ENCODE measurements around the gene MARCO.
"Not testable (repeated sequence)": the region's sequence is repeated elsewhere in the genome, so short reads cannot be mapped to it uniquely, and the experiment has no call there.

MARCO gene

DNA sequence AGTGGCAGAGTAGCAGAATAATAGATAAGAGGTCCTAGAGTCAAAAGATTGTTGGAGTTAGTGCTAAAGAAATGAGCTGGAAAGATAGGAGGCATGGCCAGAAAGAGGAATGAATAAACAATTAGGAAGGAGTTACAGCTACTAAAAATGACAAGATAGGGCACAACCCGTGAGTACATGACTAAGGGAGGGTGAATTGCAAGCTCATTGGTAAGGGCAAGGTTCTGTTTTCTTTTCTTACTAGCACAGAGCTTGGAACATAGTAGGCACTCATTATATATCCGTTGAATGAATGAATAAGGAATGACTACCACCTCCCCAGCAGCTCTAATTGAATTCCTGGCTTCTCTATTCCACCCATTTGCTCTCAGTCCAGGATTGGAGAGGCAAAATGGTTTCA lies 5.7 kb upstream of the MARCO start:
- Histone ChIP-seq H3K9me3 (ENCODE audit: control insufficient read depth, low read length) (peaks cover 25% of the 10 kb centered on the region), H3K27me3 (replicated peaks; ENCODE audit: control insufficient read depth, insufficient read depth, low read length) (peaks cover 7% of the 10 kb centered on the region), H3K4me1 (ENCODE audit: control insufficient read depth, insufficient read depth, low read length) (peaks cover 12% of the 10 kb centered on the region), H3K36me3 (ENCODE audit: control insufficient read depth, insufficient read depth, low read length, severe bottlenecking) (no peaks in the 10 kb centered on the region), H3K4me3 (ENCODE audit: low read length) (no peak overlapping the region), H3K9ac (ENCODE audit: low read length) (no peak overlapping the region)
- no peak for DNase-seq (ENCODE audit: low read depth)

- H3K36me3 ChIP-seq (ENCODE audit: control insufficient read depth, insufficient read depth, low read length, severe bottlenecking), result no peaks in the 10 kb centered on the region
- H3K4me3 ChIP-seq (ENCODE audit: low read length), result no peak overlapping the region
- H3K9ac ChIP-seq (ENCODE audit: low read length), result no peak overlapping the region
- H3K9me3 ChIP-seq (ENCODE audit: control insufficient read depth, low read length), result peaks cover 19% of the 10 kb centered on the region
- peaks cover 13% of the 10 kb centered on the region for H3K27me3 ChIP-seq (replicated peaks; ENCODE audit: control insufficient read depth, insufficient read depth, low read length)
- DNase-seq (ENCODE audit: low read depth), result no peak
- peaks cover 12% of the 10 kb centered on the region for H3K4me1 ChIP-seq (ENCODE audit: control insufficient read depth, insufficient read depth, low read length)
Measured at GRCh38 chr2:118936936-118937335, 5.1 kb upstream of the MARCO start.

- Histone ChIP-seq H3K4me1 (ENCODE audit: control insufficient read depth, insufficient read depth, low read length) (peaks cover 16% of the 10 kb centered on the region), H3K36me3 (ENCODE audit: control insufficient read depth, insufficient read depth, low read length, severe bottlenecking) (no peaks in the 10 kb centered on the region), H3K9me3 (ENCODE audit: control insufficient read depth, low read length) (peaks cover 12% of the 10 kb centered on the region), H3K27me3 (replicated peaks; ENCODE audit: control insufficient read depth, insufficient read depth, low read length) (peaks cover 13% of the 10 kb centered on the region), H3K4me3 (ENCODE audit: low read length) (no peak overlapping the region), H3K9ac (ENCODE audit: low read length) (no peak overlapping the region)
- no peak for DNase-seq (ENCODE audit: low read depth)
Measured at GRCh38 chr2:118937817-118938216, 4.2 kb upstream of the MARCO start.

DNA sequence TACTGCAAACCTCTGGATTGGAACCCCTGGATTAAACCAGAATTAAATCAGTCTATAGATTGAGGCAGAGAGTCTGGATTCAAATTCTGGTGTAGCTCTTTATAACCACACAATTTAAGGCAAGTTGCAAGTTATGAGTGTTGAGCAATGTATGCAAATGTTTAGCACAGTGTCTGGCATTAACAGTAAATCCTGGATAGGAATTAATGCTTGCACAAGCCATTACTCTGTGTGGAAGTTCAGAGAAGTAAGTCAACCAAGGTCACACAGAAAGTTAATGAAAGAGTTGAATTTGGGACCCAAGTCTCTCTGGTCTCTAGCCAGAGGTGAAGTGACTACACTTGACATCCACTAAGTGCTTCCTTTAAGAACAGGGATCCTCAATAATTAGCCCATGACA lies 2.0 kb upstream of the MARCO start:
- Histone ChIP-seq H3K9ac (ENCODE audit: low read length) (no peak overlapping the region), H3K9me3 (ENCODE audit: control insufficient read depth, low read length) (no peaks in the 10 kb centered on the region), H3K4me3 (ENCODE audit: low read length) (peak overlapping the region; percentile 18), H3K4me1 (ENCODE audit: control insufficient read depth, insufficient read depth, low read length) (peaks cover 16% of the 10 kb centered on the region), H3K36me3 (ENCODE audit: control insufficient read depth, insufficient read depth, low read length, severe bottlenecking) (no peaks in the 10 kb centered on the region), H3K27me3 (replicated peaks; ENCODE audit: control insufficient read depth, insufficient read depth, low read length) (peaks cover 13% of the 10 kb centered on the region)
- DNase-seq (ENCODE audit: low read depth), result no peak

- H3K9ac ChIP-seq (ENCODE audit: low read length), result no peak overlapping the region
- no peaks in the 10 kb centered on the region for H3K9me3 ChIP-seq (ENCODE audit: control insufficient read depth, low read length)
- peaks cover 13% of the 10 kb centered on the region for H3K27me3 ChIP-seq (replicated peaks; ENCODE audit: control insufficient read depth, insufficient read depth, low read length)
- H3K4me1 ChIP-seq (ENCODE audit: control insufficient read depth, insufficient read depth, low read length), result peaks cover 16% of the 10 kb centered on the region
- H3K4me3 ChIP-seq (ENCODE audit: low read length), result no peak overlapping the region
- H3K36me3 ChIP-seq (ENCODE audit: control insufficient read depth, insufficient read depth, low read length, severe bottlenecking), result no peaks in the 10 kb centered on the region
- no peak for DNase-seq (ENCODE audit: low read depth)
Measured at GRCh38 chr2:118940486-118941120, 1.4 kb upstream of the MARCO start.

GRCh38 chr2:118943286-118943685 lies 1.3 kb downstream of the MARCO start:
- Histone ChIP-seq H3K9ac (ENCODE audit: low read length) (no peak overlapping the region), H3K4me1 (ENCODE audit: control insufficient read depth, insufficient read depth, low read length) (peaks cover 24% of the 10 kb centered on the region), H3K36me3 (ENCODE audit: control insufficient read depth, insufficient read depth, low read length, severe bottlenecking) (no peaks in the 10 kb centered on the region), H3K9me3 (ENCODE audit: control insufficient read depth, low read length) (no peaks in the 10 kb centered on the region), H3K4me3 (ENCODE audit: low read length) (no peak overlapping the region), H3K27me3 (replicated peaks; ENCODE audit: control insufficient read depth, insufficient read depth, low read length) (peaks cover 15% of the 10 kb centered on the region)
- DNase-seq (ENCODE audit: low read depth), result no peak

DNA sequence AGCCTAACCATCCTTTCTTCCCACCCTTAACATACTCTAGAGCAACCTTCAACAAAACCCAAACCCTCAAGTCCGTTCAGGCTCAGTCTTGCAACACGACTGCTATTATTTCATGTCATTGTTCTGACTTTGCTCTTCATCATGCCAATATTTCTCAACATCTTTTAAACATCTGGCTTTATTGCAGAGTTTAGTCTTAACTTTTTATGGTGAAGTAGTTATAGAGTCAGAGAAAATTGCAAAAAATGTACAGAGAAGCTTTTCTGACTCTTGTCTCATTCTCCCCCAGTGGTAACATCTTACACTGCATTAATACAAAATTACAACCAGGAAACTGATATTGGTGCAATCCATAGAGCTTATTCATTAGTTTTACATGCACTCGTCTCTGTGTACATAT lies 3.9 kb downstream of the MARCO start:
- no peaks in the 10 kb centered on the region for H3K9me3 ChIP-seq (ENCODE audit: control insufficient read depth, low read length)
- peaks cover 15% of the 10 kb centered on the region for H3K27me3 ChIP-seq (replicated peaks; ENCODE audit: control insufficient read depth, insufficient read depth, low read length)
- no peak overlapping the region for H3K9ac ChIP-seq (ENCODE audit: low read length)
- H3K36me3 ChIP-seq (ENCODE audit: control insufficient read depth, insufficient read depth, low read length, severe bottlenecking), result no peaks in the 10 kb centered on the region
- H3K4me3 ChIP-seq (ENCODE audit: low read length), result no peak overlapping the region
- no peak for DNase-seq (ENCODE audit: low read depth)
- H3K4me1 ChIP-seq (ENCODE audit: control insufficient read depth, insufficient read depth, low read length), result peaks cover 12% of the 10 kb centered on the region

DNA sequence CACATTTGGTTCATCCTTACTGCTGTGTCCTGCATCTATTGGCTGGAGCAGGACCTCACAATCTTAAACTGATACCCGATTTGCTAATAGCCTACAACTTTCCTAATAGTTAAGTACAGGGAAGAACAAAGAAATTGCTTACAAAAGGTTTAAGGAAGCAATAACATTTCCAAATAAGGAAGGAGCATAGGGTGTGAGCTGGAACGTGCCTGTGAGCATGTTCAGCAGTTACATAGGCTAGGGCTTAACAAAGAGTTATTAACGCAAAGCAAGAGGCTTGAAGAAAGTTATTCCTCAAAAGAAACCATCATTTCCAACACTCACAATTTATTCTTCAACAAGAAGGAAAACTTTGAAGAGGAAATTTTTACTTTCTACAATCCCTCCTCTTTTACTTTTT lies 6.3 kb downstream of the MARCO start:
- DNase-seq (ENCODE audit: low read depth); H3K4me3 ChIP-seq (ENCODE audit: low read length); H3K4me1 ChIP-seq (ENCODE audit: control insufficient read depth, insufficient read depth, low read length); H3K9me3 ChIP-seq (ENCODE audit: control insufficient read depth, low read length); H3K9ac ChIP-seq (ENCODE audit: low read length); H3K36me3 ChIP-seq (ENCODE audit: control insufficient read depth, insufficient read depth, low read length, severe bottlenecking): not testable (repeated sequence)
- H3K27me3 ChIP-seq (replicated peaks; ENCODE audit: control insufficient read depth, insufficient read depth, low read length), result peaks cover 21% of the 10 kb centered on the region

DNA sequence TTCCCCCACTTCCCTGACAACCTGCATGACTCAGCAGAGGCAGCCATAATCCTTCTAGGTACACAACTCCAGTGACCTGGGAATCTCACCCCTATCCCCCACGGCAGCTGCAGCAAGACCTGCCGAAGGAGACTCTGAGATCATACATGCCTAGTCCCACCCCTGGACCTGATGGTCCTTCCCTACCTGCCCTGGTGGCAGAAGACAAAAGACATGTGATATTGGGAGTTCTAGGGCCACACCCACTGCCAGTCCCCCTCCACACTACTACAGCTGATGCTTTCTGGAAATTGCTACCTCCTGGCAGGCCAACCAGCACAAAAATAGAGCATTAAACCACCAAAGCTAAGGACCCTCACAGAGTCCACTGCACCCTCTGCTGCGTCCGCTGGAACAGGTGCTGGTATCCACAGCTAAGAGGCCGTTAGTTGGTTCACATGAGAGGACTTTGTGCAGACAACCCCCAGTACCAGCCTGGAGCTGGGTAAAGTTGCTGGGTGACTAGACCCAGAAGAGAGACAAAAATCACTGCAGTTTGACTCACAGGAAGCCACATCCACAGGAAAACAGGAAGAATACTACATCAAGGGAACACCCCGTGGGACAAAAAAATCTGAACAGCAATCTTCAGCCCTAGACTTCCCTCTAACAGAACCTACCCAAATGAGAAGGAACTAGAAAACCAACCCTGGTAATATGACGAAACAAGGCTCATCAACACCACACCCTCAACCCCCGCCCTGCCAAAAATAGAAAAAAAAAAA lies 12.5 kb downstream of the MARCO start:
- Histone ChIP-seq H3K9ac (ENCODE audit: low read length) (no peak overlapping the region), H3K36me3 (ENCODE audit: control insufficient read depth, insufficient read depth, low read length, severe bottlenecking) (no peaks in the 10 kb centered on the region), H3K9me3 (ENCODE audit: control insufficient read depth, low read length) (peaks cover 26% of the 10 kb centered on the region), H3K4me3 (ENCODE audit: low read length) (no peak overlapping the region), H3K27me3 (replicated peaks; ENCODE audit: control insufficient read depth, insufficient read depth, low read length) (peaks cover 16% of the 10 kb centered on the region), H3K4me1 (ENCODE audit: control insufficient read depth, insufficient read depth, low read length) (no peaks in the 10 kb centered on the region)
- no peak for DNase-seq (ENCODE audit: low read depth)

- Histone ChIP-seq H3K4me3 (ENCODE audit: low read length) (no peak overlapping the region), H3K27me3 (replicated peaks; ENCODE audit: control insufficient read depth, insufficient read depth, low read length) (peaks cover 5% of the 10 kb centered on the region), H3K4me1 (ENCODE audit: control insufficient read depth, insufficient read depth, low read length) (peaks cover 20% of the 10 kb centered on the region), H3K9me3 (ENCODE audit: control insufficient read depth, low read length) (no peaks in the 10 kb centered on the region), H3K36me3 (ENCODE audit: control insufficient read depth, insufficient read depth, low read length, severe bottlenecking) (no peaks in the 10 kb centered on the region), H3K9ac (ENCODE audit: low read length) (no peak overlapping the region)
- DNase-seq (ENCODE audit: low read depth), result no peak
Measured at GRCh38 chr2:118965737-118966136, 23.7 kb downstream of the MARCO start.

DNA sequence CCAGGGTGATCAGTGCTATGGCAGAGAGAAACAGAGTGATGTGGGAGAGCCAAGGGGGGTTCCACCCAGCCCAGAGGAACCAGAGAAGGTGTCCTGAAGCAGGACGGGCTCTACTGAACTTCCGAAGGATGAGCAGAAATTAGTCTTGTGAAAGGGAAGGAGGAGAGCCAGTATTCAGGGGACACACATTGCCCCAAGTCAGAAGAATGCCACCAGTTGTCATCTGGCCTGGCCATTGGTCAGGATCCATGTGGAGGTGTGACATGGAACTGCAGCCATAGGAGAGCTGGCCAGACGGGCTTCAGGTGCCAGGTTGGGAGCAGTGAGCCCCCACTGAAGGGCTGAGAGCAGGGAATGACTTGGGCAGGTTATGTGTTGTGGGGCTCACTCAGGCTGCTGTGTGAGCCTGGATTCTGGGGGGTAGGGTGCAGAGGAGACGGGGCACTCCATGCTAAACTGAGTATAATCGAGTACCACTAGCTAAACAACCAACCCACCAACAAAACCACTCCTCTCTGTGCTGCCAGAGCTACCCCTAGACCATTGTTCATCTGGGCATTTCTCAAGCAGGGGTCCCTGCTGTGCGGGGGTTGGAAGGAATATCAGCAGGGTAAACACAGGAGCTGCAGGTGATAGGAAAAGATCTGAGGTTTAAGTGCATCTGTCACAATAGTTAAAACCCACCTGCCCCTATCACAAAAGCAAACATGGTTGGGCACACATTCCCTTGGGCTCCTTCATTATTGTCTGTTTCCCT lies 25.3 kb downstream of the MARCO start:
- Histone ChIP-seq H3K9ac (ENCODE audit: low read length) (no peak overlapping the region), H3K36me3 (ENCODE audit: control insufficient read depth, insufficient read depth, low read length, severe bottlenecking) (no peaks in the 10 kb centered on the region), H3K4me1 (ENCODE audit: control insufficient read depth, insufficient read depth, low read length) (peaks cover 20% of the 10 kb centered on the region), H3K27me3 (replicated peaks; ENCODE audit: control insufficient read depth, insufficient read depth, low read length) (peaks cover 5% of the 10 kb centered on the region), H3K4me3 (ENCODE audit: low read length) (no peak overlapping the region), H3K9me3 (ENCODE audit: control insufficient read depth, low read length) (no peaks in the 10 kb centered on the region)
- DNase-seq (ENCODE audit: low read depth), result no peak

Data from adipocyte (in vitro differentiated cells).